HG02973 (cell line): Measurements from ENCODE around the gene PRTFDC1.

ENCODE experiments used
- ATAC-seq: cut with Tn5 transposase; IDR thresholded peaks from one replicate; pipeline ENCODE4 v1.9.1; 2021; ENCODE audit warnings: moderate library complexity; ENCODE audit not compliant: unreplicated experiment

Gene PRTFDC1

GRCh38 chr10:24882047-24882698 lies 70.2 kb downstream of the PRTFDC1 start:
- ATAC-seq = no peak

GRCh38 chr10:24879861-24880260 lies 72.5 kb downstream of the PRTFDC1 start:
- ATAC-seq = no peak

GRCh38 chr10:24874133-24874532 lies 78.3 kb downstream of the PRTFDC1 start:
- no peak for ATAC-seq

- no peak for ATAC-seq
These were observed 79.1 kb downstream of the PRTFDC1 start for GRCh38 chr10:24873281-24873683.

GRCh38 chr10:24872790-24873182 lies 79.6 kb downstream of the PRTFDC1 start:
- ATAC-seq = no peak

- ATAC-seq = no peak
These were observed 80.2 kb downstream of the PRTFDC1 start for GRCh38 chr10:24872049-24872789.

GRCh38 chr10:24871011-24871935 lies 81.1 kb downstream of the PRTFDC1 start:
- ATAC-seq = no peak

- ATAC-seq = no peak
These were observed 82.9 kb downstream of the PRTFDC1 start for GRCh38 chr10:24869354-24870015.

GRCh38 chr10:24866604-24867583 lies 85.5 kb downstream of the PRTFDC1 start:
- no peak for ATAC-seq

- no peak for ATAC-seq
These were observed 86.6 kb downstream of the PRTFDC1 start for GRCh38 chr10:24865783-24866182.

- ATAC-seq = no peak
These were observed 89.8 kb downstream of the PRTFDC1 start for GRCh38 chr10:24862589-24862988.

- no peak for ATAC-seq
These were observed 93.8 kb downstream of the PRTFDC1 start for GRCh38 chr10:24858288-24859270.

- ATAC-seq = no peak
These were observed 95.2 kb downstream of the PRTFDC1 start for GRCh38 chr10:24857031-24857725.

- ATAC-seq = no peak
These were observed 98.2 kb downstream of the PRTFDC1 start for GRCh38 chr10:24854256-24854655.

- no peak for ATAC-seq
These were observed 98.7 kb downstream of the PRTFDC1 start for GRCh38 chr10:24853661-24854060.

- no peak for ATAC-seq
These were observed 100.8 kb downstream of the PRTFDC1 start for GRCh38 chr10:24851629-24852028.

- no peak for ATAC-seq
These were observed 101.6 kb downstream of the PRTFDC1 start for GRCh38 chr10:24850727-24851296.
